CD4-positive, alpha-beta T cell treated with Interleukin-4 for 4 hours (primary cell): ENCODE data around the gene IFNB1.
A peak's percentile ranks its signal among the peaks of the same experiment; 100 is the strongest.

Source experiments
- DNase-seq: peaks from one replicate; pipeline ENCODE4 v3.0.0-alpha.2; 2020

The IFNB1 gene

GRCh38 chr9:21060919-21061561 lies 16.7 kb downstream of the IFNB1 start:
- peak; percentile 6 for DNase-seq

DNA sequence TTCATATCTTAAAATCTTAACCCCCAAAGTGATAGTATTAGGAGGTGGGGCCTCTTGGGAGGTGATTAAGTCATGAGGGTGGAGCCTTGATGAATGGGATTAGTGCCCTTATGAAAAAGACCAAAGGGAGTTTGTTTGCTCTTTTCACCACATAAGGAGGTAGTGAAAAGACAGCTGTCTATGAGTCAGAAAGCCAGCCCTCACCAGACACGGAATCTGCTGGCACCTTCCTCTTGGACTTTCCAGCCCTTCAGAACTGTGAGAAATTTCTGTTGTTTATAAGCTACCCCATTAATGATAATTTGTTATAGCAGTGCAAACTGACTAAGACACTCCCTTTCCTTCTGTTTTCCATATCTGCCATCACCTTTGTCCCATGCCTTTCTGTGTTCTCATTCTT lies 20.8 kb downstream of the IFNB1 start:
- DNase-seq: no peak

- no peak for DNase-seq
Measured at GRCh38 chr9:21053851-21054250, 23.9 kb downstream of the IFNB1 start.

DNA sequence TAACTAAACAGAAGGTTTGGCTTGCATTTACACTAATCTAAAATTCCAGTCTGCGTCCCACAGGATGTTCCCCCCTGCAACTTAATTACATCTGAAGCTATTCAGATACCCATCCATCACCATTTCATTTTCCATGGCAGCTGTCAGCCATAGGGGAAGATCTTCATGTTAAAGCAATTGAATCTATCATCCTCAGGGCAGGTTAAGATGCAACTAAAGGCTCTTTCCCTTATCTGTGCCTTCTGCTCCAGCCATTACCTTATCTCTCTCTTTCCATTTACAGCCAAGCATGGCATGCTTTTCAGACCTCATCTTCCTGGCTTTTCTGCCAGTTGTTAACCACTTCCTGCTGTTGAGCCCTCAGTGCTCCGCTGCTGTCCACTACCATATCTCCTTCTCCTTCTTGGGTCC lies 30.5 kb downstream of the IFNB1 start:
- DNase-seq: no peak

DNA sequence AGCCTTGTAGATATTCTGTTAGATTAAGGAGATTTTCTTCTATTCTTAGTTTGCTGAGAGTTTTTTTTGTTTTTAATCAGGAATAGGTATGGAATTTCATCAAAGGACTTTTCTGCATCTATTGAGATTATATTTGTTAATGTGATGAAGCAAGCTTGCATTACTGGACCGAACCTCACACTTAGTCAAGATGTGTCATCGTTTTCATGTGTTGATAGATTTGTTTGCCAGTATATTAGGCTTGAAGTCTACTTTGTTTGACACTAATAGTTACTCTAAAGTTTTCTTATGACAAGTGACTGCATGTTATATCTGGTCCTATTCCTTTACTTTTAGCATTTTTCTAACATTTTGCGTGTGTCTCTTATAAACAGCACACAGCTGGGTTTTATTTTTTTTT lies 33.9 kb downstream of the IFNB1 start:
- no peak for DNase-seq

DNA sequence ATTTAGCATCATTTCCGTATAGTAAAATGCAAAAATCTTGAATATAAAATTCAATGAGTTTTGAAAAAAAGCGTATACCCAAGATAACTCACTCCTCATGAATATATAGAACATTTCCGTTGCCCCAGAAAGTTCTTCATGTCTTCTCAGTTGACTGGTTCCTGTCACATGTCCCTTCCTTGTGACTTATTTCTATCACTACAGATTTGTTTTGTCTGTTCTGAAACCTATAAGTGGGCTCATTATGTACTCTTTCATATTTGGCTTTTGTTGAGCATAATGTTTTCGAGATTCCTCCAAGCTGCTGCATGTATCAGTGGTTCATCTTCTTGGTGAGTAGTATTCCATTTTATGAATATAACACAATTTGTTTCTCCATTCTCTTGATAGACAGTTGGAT lies 35.3 kb downstream of the IFNB1 start:
- DNase-seq: no peak

DNA sequence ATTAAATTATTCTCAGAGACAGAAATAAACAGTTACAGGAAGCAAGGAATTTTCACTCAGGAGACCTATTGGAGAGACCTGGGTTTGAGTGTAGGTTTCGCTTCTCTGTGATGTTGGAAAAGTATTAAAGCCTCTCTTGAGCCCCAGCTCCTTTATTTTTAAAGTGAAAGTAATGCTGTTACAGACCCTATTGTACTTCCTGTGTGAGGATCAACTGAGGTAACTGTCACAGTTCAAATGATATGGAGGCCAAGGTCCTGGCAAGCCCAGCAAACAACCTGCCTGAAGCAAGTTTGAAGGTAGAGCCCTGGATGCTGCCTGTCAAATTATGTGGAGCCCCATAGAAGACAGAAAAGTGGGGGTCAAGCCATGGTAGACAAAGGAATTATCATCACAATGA lies 38.4 kb downstream of the IFNB1 start:
- no peak for DNase-seq

- no peak for DNase-seq
Measured at GRCh38 chr9:21037278-21037677, 40.5 kb downstream of the IFNB1 start.

DNA sequence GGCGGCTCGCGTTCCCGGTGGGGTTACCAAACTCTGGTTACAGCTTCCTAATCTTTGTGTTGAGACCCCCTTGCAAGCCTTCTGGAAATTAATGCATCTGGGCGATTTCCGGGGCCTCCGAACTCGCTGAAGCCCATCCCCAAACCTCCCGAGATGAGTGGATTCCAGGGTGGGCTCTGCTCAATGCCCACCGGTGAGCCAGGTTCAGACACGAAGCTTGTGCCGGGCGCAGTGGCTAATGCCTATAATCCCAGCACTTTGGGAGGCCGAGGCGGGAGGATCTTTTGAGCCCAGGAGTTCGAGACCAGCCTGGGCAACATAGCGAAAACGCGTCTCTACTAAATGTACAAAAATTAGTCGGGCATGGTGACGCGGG lies 45.9 kb downstream of the IFNB1 start:
- DNase-seq: no peak

DNA sequence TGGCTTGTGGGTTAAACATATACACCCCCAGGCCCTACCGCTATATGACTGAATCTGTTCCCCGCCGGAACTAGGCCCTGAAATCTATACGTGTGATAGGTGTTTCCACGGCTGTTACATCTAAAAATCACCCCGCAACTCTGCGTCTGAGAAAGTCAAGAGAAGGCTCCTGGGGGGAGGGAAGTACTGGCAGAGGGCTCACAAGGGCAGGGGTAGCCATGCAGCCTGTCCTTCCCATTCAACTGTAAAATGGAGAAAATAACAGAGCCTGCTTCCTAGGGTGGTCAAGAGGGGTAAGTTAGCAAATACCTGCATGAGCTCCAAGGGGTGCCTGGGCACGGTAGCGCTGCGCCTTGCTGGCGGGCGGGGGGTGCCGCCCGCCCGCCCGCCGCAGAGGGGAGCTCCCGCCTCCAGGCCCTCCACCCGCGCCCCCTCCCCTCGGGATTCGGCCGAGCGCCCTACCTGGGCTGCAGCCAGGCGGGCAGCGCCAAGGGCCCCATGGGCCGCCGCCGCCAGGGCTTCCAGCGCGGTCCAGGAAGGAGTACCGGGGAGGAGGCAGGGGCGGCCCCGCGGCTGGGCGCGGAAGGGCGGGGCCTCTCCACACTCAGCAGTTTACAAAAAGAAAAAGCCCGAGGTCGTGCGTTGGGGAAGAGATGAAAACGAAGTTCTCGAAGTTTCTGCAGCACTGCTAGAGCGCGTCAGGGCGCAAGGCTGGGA lies 46.5 kb downstream of the IFNB1 start, which contains the start of gene HACD4:
HACD4 (minus strand) TSS at position 550 of the 717 bp plus-strand sequence; CDS start at position 500, 50 bp downstream.
- DNase-seq: peak; percentile 63

- DNase-seq: peak; percentile 67
Measured at GRCh38 chr9:21030389-21031035, 47.2 kb downstream of the IFNB1 start.

DNA sequence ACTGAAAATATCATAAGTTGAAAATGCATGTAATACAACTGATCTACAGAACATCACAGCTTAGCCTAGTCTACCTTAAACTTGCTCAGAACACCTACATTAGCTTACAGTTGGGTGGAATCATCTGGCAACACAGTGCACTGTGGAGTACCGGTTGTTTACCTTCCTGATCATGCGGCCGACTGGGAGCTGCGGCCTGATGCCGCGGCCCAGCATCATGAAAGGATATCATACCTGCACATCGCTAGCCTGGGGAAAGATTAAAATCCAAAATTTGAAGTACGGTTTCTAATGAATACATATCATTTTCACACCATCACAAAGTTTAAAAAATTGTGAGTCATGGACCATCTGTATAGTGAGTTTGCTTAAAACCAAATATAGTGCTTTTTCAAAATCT lies 48.1 kb downstream of the IFNB1 start:
- DNase-seq: peak; percentile 28

GRCh38 chr9:21028466-21028865 lies 49.3 kb downstream of the IFNB1 start:
- peak; percentile 20 for DNase-seq

DNA sequence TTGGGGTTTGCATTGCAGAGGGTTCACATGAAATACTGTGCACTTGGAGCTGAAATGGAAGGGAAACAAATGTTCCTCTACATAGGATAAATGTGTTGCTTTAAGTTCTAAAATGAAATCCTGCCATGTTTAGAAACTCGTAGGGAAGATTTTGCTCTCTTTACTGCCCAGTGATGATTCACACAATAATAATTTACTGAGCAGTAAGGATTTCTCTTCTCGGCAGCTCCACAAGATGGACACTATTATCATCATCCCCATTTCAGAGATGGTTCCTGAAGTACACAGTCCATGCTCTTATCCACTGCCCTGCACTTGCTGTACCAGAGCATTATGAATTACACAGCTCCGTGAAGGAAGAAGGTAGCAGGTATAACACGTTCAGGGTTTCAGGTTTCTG lies 50.4 kb downstream of the IFNB1 start:
- no peak for DNase-seq
